ENCODE data around the gene G2E3. TPM values are rescaled to one million over a fixed set of nuclear protein-coding genes. Genes with fewer than 3 reads are reported as not detected.

Gene G2E3
- total and polyA plus RNA-seq, 2 of the 13 experiments (the other 11 are each of a cell fraction or from before 2014, with no cell fraction given): 22.8 to 63.0 TPM

DNA sequence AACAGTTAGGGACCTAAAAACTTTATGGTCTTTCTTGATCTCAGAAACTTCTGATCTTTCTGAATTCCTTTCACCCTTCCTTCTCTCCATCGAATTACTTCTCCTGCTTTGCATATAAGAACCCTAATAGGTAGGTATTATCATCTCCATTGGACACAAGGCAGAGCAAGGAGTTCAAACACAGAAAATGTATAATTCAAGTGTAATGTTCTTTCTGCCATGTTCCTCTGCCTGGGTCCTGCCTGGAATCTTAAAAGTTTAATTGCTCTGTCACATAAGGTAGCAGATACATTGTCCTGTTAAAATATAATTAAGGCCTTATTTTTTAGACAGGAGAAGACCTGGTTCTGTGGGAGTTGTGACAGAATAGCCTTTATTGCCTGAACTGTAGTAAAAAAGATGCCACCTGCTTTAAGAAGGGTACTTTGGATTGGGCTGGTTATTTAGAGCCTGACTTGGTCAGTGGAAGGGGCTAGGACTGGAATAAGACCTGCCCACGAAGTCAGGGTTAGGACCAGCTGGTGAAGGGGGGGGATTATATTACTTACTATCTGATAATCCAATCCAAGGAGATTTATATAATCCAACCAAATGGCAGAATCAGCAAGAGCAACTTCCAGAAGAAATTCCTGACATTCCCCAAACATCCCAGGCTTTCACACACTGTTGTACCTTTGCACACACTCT is 10.4 kb downstream of the G2E3 start (continued):
- TF ChIP-seq JUND (CRISPR knock-in tag; IDR thresholded peaks at IDR 0.05) (no peak), NAIF1 (CRISPR knock-in tag; IDR thresholded peaks at IDR 0.05; ENCODE audit: borderline replicate concordance) (no peak), NR2F6 (IDR thresholded peaks at IDR 0.05) (no peak), NR2F6 (CRISPR knock-in tag; IDR thresholded peaks at IDR 0.05) (no peak), ZEB1 (IDR thresholded peaks at IDR 0.05; ENCODE audit: insufficient replicate concordance, low read depth) (no peak), ELF1 (CRISPR knock-in tag; IDR thresholded peaks at IDR 0.05) (no peak), ZNF850 (CRISPR knock-in tag; conservative IDR thresholded peaks at IDR 0.05) (no peak), MYC (CRISPR knock-in tag; IDR thresholded peaks at IDR 0.05; ENCODE audit: borderline replicate concordance) (no peak), SOX6 (IDR thresholded peaks at IDR 0.05) (no peak), SOX6 (CRISPR knock-in tag; IDR thresholded peaks at IDR 0.05) (0 out of 2 replicates have a peak, but pooled peaks have one; percentile 7), RCOR2 (CRISPR knock-in tag; IDR thresholded peaks at IDR 0.05) (no peak), MAZ (IDR thresholded peaks at IDR 0.05; ENCODE audit: borderline replicate concordance, low read depth, low read length) (no peak), MAZ (CRISPR knock-in tag; IDR thresholded peaks at IDR 0.05; ENCODE audit: low read depth) (no peak), ZBTB3 (CRISPR knock-in tag; IDR thresholded peaks at IDR 0.05; ENCODE audit: borderline replicate concordance, low read depth) (no peak), ISX (CRISPR knock-in tag; conservative IDR thresholded peaks at IDR 0.05) (peak; percentile 73; the same call in 1 of the 2 replicates), POLR2AphosphoS2 (IDR thresholded peaks at IDR 0.05; ENCODE audit: low read depth, low read length) (no peak), GATA4 (IDR thresholded peaks at IDR 0.05; ENCODE audit: borderline replicate concordance, low read depth) (no peak), ELF4 (CRISPR knock-in tag; IDR thresholded peaks at IDR 0.05; ENCODE audit: borderline replicate concordance) (0 out of 2 replicates have a peak, but pooled peaks have one; percentile 41), FOXA1 (IDR thresholded peaks at IDR 0.05) (no peak), FOXA1 (CRISPR knock-in tag; IDR thresholded peaks at IDR 0.05) (no peak), ZNF883 (CRISPR knock-in tag; IDR thresholded peaks at IDR 0.05; ENCODE audit: not compliant biosample characterization) (no peak), PAF1 (CRISPR knock-in tag; IDR thresholded peaks at IDR 0.05) (no peak), ZC3H4 (CRISPR knock-in tag; IDR thresholded peaks at IDR 0.05; ENCODE audit: borderline replicate concordance) (no peak), MTF1 (CRISPR knock-in tag; IDR thresholded peaks at IDR 0.05) (no peak), ZNF234 (CRISPR knock-in tag; conservative IDR thresholded peaks at IDR 0.05) (no peak)
- TF ChIP-seq, protein P1, sequence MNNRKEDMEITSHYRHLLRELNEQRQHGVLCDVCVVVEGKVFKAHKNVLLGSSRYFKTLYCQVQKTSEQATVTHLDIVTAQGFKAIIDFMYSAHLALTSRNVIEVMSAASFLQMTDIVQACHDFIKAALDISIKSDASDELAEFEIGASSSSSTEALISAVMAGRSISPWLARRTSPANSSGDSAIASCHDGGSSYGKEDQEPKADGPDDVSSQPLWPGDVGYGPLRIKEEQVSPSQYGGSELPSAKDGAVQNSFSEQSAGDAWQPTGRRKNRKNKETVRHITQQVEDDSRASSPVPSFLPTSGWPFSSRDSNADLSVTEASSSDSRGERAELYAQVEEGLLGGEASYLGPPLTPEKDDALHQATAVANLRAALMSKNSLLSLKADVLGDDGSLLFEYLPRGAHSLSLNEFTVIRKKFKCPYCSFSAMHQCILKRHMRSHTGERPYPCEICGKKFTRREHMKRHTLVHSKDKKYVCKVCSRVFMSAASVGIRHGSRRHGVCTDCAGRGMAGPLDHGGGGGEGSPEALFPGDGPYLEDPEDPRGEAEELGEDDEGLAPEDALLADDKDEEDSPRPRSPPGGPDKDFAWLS (CRISPR knock-in tag; IDR thresholded peaks at IDR 0.05; ENCODE audit: borderline replicate concordance): no peak
- TF ChIP-seq, protein P2, sequence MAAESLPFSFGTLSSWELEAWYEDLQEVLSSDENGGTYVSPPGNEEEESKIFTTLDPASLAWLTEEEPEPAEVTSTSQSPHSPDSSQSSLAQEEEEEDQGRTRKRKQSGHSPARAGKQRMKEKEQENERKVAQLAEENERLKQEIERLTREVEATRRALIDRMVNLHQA (CRISPR knock-in tag; IDR thresholded peaks at IDR 0.05): 0 out of 2 replicates have a peak, but pooled peaks have one; percentile 32
- TF ChIP-seq, protein P3, sequence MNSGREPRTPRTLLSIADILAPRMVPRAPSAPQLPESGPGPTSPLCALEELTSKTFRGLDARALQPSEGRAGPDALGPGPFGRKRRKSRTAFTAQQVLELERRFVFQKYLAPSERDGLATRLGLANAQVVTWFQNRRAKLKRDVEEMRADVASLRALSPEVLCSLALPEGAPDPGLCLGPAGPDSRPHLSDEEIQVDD (CRISPR knock-in tag; IDR thresholded peaks at IDR 0.05; ENCODE audit: borderline replicate concordance): no peak
- TF ChIP-seq, protein P4, sequence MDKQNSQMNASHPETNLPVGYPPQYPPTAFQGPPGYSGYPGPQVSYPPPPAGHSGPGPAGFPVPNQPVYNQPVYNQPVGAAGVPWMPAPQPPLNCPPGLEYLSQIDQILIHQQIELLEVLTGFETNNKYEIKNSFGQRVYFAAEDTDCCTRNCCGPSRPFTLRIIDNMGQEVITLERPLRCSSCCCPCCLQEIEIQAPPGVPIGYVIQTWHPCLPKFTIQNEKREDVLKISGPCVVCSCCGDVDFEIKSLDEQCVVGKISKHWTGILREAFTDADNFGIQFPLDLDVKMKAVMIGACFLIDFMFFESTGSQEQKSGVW (CRISPR knock-in tag; IDR thresholded peaks at IDR 0.05; ENCODE audit: borderline replicate concordance): no peak
